GM21526 (cell line): ENCODE data around the gene SNRPE.
A peak's percentile ranks its signal among the peaks of the same experiment; 100 is the strongest.
"Not testable (repeated sequence)": the region's sequence is repeated elsewhere in the genome, so short reads cannot be mapped to it uniquely, and the experiment has no call there.

Experiments used
- ATAC-seq: cut with Tn5 transposase; IDR thresholded peaks from one replicate; pipeline ENCODE4 v1.9.1; 2021; ENCODE audit warnings: moderate library complexity; ENCODE audit not compliant: unreplicated experiment, low FRiP score

Gene SNRPE

DNA sequence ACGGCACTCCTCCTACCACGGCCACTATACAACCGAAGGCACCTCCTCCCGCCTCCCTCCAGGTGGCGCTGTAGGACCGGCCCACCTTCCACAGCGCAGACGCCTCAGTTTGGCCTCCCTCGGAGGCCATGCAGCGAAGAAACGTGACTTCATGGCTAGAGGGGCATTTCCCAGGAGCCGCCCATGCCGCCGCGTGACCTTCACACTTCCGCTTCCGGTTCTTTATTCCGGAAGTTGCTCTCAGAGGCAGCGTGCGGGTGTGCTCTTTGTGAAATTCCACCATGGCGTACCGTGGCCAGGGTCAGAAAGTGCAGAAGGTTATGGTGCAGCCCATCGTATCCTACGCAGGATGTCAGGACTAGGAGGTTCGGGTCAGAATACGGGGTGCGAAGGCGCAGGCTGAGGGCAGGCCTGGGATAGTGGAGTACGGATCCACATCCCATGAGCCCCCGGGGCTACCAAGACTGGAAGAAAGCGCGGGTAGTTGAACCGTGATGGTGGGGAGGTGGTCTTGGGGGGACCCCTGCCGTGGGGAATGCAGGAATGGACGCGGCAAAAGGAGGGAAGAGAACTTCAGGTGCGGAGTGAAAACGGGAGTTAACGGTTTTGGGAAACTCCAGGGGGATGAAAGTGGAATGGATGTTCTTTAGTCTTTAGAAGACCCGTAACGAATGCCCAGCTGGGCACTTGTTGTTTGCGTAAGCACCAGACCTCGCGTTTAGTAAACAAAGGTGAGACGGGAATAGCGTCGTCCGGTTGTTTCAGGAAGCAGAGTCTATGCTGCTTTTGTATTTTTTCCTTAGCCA, at the start of gene SNRPE:
Gene SNRPE (plus strand): TSS at position 221 of the 806 bp plus-strand sequence. CDS start 61 bp downstream, at position 282.
- ATAC-seq: peak; percentile 94

DNA sequence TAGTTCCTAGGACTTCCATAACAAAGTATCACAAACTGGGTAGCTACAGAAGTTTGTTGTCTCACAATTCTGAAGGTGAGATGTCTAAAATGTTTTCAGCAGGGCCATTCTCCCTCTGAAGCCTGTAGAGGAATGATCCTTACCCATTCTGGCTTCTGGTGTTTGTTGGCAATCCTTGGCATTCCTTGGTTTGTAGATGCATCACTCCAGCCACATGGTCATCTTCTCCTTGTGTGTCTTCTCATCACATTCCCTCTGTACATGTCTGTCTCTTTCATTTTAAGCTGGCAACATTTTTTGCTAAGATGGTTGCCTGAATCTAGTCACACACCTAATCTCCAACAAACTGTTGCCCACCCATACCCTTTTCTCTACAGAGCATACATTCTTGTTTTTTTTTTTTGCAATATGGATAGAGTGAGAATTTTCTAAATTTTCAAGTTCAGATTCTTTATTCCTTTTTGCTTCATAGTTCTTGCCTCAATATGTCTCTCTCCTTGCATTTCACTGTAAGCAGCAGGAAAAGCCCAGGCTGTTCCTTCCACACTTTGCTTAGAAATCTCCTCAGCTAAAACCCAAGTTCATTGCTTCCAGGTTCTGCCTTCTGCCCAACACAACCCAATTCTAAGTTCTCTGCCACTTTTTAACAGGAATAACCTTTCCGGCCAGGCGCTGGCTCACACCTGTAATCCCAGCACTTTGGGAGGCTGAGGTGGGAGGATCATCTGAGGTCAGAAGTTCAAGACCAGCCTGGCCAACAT, 47.6 kb upstream of the SNRPE start:
- no peak for ATAC-seq

DNA sequence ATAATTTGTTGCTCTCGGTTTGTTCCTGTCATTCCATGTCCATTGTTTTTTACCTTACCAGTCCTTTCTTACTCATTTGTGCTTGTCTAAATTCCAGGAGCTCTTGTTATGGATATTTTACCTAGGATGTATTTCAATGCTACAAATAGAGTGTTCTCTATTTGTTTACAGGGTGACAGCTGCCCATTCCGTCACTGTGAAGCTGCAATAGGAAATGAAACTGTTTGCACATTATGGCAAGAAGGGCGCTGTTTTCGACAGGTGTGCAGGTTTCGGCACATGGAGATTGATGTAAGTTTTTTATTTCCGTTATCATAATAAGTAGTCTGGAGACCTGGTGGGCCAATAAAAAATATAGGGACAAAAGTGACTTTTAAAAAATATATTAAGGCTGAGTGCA, 43.0 kb upstream of the SNRPE start:
- ATAC-seq: no peak

DNA sequence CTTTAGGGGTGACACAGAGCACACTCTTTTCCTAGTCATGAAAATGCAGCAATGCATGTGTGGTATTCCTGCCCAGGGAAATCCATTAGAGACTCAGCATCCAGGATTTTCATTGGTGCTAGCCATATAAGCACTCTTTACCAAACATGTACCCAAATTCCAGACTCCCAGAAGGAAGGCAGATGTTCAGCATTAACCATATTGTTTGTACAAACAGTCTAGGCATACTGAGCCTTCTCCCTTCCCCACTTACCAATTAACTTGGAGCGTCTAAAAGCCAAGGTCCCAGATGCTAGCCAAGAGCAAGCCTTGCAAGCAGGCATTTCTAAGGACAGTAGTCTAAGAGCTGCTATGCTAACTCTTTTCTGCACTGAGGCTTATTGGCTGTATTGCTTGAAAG, 38.1 kb upstream of the SNRPE start:
- ATAC-seq: no peak

DNA sequence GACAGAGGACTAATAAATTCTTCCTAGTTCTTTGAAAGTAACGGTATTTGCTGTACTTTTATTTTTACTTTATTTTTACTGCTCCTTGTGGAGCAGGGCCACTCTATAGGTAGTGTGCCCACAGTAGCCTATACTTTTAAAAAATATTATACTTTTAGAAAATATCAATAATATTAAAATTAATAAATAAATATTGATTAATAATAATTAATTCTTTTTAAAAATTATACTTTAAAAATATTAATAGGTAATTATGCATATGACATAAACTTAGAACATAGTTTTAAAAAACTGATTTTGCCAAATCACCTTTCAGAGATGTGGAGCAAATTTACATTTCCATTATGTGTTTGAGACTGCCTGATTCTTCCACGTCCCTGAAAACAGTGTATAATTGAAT, 35.2 kb upstream of the SNRPE start:
- ATAC-seq: no peak

DNA sequence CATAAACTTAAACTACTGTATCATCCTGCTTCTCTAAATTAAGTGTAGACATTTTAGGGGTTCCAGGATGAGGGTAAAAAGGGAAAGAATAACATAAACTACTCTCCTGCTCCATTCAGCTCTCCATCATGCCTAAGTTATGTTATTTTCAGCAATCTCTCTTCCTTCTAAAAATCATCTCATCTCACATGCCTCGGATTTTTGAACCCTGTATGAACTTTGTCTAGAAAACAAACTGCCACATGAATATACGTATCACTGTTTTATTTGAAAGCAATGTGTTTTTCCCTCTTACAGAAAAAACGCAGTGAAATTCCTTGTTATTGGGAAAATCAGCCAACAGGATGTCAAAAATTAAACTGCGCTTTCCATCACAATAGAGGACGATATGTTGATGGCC, 33.4 kb upstream of the SNRPE start:
- no peak for ATAC-seq

DNA sequence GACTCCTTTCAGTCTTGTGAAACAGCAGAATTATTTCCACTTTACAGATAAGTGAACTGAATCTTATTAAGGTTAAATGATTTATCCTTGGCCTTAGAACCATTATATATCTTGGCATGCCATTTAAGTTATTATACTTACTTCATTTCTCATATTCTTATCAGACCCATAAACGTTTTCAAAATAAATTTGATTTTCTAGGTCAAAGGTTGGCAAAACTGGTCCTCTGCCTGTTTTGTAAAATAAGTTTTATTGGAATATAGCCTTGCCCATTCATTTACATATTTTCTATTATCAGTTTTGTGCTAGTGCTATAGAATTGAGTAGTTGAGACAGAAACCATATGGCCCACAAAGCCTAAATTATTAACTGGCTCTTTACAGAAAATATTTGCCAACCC, 32.9 kb upstream of the SNRPE start:
- no peak for ATAC-seq

DNA sequence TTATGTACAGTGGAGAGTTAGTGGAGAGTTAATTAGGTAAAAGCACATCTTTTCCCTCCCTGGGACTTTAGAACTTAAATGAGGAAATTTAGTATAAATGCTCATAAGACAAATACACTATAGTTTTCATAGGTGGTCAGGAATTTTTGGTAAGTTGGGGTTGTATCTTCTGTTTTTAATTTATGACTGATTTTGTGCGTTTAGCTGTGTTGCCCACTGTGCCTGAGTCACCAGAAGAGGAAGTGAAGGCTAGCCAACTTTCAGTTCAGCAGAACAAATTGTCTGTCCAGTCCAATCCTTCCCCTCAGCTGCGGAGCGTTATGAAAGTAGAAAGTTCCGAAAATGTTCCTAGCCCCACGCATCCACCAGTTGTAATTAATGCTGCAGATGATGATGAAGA, 32.2 kb upstream of the SNRPE start:
- not testable (repeated sequence) for ATAC-seq

DNA sequence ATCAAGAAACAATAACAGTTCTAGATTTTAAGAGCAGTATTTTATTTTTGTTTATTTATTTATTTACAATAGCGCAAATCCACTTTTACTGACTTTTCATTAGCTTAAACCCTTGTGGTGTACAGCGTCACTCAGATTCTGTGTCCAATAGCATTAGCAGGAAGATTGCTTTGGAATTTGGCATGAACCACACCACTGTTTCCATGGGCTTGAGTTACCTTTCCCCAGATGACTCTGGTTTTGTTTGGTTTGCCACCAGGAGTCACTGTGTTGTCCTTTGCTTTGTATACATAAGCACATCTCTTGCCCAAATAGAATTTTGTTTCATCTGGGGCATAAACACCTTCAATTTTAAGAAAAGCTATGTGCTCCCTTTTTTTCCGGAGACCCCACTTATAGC, 25.9 kb upstream of the SNRPE start:
- ATAC-seq: no peak

DNA sequence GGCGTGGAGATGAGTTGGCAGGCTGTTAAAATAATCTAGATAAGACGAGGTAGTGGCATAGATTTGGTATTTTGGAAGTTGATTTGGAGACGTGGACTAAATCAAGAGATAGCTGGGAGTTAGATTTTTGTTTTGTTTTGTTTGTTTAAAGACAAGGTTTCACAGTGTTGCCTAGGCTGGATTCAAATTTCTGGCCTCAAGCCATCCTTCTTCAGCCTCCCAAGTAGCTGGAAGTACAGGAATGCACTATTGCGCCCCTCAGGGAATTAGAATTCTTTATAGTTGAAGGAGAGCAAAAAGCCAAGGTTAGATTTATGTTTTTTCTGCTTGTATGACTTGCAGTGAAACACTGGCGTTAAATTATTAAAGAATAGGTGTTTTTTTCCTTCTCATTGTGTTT, 22.3 kb upstream of the SNRPE start:
- no peak for ATAC-seq

DNA sequence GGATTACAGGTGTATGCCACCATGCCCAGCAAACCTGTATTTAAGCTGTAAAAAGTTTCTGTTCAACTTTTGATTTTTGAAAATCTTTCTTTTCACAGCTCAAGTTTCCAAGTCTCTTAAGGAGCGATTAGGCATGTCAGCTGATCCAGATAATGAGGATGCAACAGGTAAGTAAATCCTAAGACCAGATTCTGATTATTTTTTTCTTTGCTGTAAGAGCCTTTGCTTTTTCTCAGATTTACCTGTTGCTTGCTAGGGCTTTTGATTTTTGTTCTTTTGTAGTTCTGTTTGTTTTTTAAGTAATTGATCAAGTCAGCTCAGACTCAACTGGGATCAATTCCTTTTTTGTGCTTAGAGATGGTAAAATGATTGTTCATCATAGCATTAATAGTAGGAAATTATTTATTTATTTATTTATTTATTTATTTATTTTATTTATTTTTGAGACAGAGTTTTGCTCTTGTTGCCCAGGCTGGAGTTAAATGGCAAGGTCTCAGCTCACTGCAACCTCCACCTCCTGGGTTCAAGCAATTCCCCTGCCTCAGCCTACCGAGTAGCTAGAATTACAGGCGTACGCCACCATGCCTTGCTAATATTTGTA, 21.1 kb upstream of the SNRPE start:
- no peak for ATAC-seq

DNA sequence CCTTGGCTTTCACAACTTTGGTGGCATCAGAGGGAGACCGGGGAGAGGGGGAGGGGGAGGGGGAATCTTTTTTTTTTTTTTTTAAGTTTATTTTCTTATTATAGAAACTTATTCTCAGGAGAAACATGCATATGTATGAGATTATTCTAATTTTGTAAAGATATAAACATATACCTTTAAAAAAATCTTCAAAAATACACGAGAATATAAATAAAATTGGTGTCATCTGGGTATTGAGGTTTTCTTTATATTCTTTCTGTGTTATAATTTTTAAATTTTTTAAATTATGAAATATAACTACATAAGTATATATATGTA, 18.9 kb upstream of the SNRPE start:
- ATAC-seq: no peak

DNA sequence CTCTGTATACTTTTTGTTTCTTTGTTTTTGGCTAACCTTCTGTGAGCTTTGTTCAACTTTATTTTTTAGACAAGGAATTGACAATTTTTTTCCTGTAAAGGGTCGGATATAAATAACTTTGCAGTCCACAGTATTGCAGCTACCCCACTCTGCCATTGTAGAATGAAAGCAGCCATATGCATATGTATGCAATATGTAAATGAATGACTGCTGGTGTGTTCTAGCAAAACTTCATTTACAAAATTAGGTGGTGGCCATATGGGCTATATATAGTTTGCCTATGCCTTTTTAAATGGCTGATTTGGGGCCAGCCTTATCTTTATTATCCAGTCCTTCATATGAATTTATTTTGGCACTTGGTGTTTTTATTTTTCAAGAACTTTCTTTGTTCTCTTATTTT, 18.0 kb upstream of the SNRPE start:
- no peak for ATAC-seq

DNA sequence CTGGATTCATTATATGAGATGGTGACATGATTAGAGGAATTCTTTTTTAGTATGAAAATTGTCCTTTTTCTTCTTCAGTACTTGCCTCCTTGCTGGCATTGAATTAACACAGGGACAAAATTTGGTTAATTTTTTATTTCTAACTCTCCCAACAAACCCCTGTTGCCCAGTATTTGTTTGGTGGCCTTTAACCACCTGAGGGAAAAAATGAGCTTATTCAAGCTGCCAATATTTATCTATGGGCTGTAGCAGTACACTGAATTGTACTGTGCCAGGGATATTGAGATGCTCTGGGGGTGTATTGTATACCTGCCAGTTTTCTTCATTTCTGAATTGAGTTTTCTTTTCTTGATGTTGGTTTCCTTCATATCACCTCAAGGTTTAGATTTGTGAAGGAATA, 8.3 kb upstream of the SNRPE start:
- not testable (repeated sequence) for ATAC-seq

DNA sequence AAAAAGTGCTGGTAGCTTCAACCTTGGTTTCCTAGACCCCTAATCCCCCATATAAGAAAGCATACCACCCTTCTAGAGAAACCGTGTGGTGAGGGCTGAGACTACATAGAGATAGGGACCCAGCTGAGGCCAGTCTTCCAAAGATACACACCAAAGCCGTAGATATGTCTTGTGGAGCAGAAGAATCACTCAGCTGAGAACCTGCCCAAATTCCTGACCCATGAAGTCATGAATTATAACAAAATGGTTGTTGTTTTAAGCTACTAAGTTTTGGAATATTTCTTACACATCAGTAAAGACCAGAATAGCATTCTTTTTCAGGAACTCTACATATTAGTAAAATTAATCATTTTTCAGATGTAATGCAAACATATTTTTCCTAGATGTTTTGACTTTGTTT, 3.3 kb upstream of the SNRPE start:
- ATAC-seq: no peak

DNA sequence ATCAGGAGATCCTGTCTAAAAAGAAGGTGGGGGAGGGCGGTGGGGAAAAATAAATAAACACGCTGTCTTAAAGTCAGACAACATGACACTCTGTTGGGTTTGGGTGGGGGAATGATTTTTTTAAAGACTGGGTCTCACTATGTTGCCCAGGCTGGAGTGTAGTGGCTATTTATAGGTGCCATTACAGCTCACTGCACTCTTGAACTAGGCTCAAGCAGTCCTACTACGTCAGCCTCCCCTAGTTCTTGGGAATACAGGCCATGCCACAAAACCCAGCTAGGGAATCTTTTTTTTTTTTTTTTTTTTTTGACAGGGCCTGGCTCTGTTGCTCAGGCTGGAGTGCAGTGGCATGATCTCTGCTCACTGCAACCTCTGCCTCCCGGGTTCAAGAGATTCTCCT, 2.4 kb upstream of the SNRPE start:
- ATAC-seq: no peak

DNA sequence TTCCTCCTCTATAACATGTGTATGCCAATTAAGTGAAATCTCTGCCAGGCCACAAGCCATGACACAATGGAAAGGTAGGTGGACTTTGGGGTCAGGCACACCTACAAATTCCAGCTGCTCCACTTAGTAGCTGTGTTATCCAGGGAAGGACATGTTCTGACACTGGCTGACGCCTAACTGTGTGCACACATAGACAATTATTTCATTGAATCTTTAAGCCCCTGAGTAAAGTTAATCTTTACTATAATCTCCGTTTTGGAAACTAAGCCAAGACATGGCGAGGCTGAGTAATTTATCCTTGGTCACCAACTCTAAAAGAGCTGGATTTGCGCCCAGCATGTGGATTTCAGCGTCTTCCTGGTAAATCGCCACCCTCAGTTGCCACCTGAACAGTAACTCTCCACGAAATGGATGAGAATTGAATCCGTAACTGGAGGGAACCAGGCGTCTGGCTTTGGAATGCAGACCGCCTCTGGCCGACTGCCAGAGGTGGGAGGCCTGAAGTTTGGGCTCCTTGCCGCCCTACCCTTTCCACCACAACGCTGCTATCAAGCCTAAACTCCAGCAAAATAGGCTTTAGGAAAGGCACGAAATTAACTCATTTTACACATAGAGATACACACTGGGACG, 888 bp upstream of the SNRPE start:
- ATAC-seq: no peak

DNA sequence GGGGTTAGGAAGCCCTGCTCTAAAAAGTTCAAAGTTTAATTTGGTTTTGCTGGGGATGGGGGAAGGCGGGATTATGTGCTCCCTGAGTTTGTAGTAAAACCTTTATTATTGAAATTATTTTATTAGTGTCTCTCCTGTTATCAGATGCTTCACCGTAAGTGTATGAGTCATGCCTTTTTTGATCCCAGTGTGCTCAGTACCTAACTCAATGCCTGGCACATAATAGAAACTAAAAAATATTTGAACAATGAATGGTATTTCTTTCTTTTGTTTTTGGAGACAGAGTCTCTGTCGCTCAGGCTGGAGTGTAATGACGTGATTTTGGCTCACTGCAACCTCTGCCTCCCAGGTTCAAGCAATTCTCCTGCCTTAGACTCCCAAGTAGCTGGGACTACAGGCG, 6.4 kb downstream of the SNRPE start:
- no peak for ATAC-seq

DNA sequence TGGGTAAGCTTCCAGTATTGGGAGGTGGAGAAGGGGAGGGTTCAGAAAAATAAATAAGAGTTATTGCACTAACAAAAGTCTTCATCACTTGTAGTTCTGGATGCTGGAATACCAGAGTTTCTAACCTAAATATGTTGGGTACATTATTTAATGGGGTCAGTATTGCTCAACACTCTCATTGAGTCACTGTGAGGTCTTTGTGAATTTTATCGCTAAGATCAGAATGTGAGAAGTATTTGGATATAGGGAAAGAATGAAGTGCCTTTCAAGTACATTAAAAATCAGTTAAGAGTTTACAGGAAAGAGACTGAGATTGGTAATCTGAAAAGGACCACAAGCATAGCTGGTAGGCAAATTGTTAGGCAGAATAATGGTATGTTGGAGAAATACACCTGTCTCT, 8.8 kb downstream of the SNRPE start:
- no peak for ATAC-seq

DNA sequence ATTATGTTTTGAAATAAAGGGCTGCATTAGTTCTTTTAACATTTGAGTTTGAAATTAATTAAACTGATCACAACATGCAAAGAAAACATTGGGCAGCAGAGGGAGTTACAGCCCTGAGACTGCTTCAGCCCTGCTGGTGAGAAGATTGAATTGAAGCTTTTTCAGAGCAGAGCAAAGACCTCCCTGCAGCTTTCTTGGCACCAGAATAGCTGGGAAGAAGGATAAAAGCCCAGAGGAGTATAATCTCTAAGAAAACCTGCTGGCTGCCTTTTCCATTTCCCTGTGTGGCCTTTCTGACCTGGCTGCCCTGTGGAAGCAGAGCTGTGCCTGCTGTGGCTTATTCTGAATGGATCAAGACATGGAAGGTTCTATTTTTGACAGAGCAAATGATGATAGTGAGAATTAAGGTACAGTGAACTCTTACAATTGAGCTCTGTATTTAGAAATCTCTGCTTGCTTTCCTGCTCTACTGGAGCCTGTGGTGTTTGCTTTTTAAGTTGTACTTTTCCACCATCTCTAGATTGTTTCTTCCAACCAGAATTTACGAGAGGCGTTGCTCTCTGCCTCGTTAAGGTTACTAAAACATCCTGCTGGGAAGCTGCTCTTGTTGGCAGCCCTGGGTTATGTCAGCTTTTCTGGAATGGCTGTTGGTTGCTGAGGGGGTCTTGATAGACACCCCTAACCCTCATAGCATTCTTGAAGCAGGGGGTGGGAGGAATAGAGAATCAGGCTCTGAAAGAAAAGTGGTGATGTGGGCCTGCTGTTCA, 9.9 kb downstream of the SNRPE start:
- ATAC-seq: no peak

DNA sequence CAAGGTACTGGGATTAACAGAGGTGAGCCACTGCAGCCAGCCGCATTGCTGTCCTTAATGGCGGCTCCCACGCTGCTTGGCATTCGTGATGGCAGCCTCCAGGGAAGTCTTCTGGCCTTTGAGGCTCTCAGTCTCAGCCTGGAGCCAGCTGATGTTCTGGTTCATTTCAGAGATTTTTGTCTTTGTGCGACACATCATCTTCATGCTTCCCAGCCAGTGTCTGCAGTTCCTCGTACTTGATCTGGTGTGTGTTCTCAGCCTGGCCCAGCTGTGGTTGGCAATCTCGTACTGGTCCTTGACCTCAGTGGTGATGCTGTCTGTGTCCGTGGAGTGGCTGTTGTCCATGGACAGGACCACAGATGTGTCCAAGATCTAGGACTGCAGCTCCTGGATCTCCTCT, 11.7 kb downstream of the SNRPE start:
- ATAC-seq: no peak
